ENCODE measurements around the gene CDX1.

Gene CDX1

DNA sequence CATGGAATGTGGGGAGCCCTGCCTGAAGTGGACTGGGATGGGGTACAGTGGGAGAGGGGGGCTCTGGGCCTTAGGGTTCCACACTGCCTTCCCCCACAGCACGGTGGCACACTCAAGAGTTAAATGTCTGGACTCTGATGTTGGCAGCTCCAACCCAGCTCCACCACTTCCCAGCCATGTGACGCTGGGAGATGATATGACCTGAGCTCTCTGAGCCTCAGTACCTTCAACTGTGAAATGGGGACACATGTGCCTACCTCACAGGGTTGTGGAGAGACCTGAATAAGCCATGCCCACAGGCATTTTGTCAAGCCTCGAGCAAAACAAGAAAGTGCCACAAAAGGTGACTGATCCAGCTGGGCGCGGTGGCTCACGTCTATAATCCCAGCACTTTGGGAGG, 7.5 kb upstream of the CDX1 start:
- Histone ChIP-seq H3K9me3 (ENCODE audit: control insufficient read depth, low read length) (no peaks in the 10 kb centered on the region), H3K27me3 (replicated peaks; ENCODE audit: control insufficient read depth, insufficient read depth, low read length) (no peaks in the 10 kb centered on the region), H3K4me3 (ENCODE audit: low read length) (peak overlapping the region; percentile 35), H3K4me1 (ENCODE audit: control insufficient read depth, insufficient read depth, low read length) (peaks cover 63% of the 10 kb centered on the region), H3K36me3 (ENCODE audit: control insufficient read depth, insufficient read depth, low read length, severe bottlenecking) (no peaks in the 10 kb centered on the region), H3K9ac (ENCODE audit: low read length) (peak overlapping the region; percentile 71)
- DNase-seq (ENCODE audit: low read depth) = no peak

DNA sequence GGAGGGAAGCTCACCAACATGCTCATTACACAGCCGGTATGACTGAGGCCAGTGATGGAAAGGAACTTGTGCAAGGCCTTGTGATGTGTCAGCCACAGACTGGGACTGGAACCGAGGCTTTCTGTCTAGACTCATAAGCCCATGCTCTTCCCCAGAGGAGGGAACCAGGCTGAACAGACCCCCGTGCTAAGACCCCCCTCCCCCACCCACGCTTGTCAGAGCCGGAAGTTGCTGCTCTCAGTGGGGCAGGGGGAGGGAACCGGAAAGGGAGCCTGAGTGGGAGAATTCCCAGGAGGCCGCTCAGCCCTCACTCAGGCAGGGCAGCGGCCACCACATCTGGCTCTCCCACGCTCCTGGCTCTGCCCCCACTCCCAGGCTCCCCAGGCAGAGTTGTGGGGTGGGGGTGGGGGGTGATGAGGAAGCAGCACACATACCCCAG, 6.8 kb upstream of the CDX1 start:
- peak overlapping the region; percentile 77 for H3K9ac ChIP-seq (ENCODE audit: low read length)
- H3K9me3 ChIP-seq (ENCODE audit: control insufficient read depth, low read length) = no peaks in the 10 kb centered on the region
- H3K27me3 ChIP-seq (replicated peaks; ENCODE audit: control insufficient read depth, insufficient read depth, low read length) = no peaks in the 10 kb centered on the region
- no peaks in the 10 kb centered on the region for H3K36me3 ChIP-seq (ENCODE audit: control insufficient read depth, insufficient read depth, low read length, severe bottlenecking)
- no peak overlapping the region for H3K4me3 ChIP-seq (ENCODE audit: low read length)
- DNase-seq (ENCODE audit: low read depth) = peak; percentile 67
- H3K4me1 ChIP-seq (ENCODE audit: control insufficient read depth, insufficient read depth, low read length) = peaks cover 68% of the 10 kb centered on the region

DNA sequence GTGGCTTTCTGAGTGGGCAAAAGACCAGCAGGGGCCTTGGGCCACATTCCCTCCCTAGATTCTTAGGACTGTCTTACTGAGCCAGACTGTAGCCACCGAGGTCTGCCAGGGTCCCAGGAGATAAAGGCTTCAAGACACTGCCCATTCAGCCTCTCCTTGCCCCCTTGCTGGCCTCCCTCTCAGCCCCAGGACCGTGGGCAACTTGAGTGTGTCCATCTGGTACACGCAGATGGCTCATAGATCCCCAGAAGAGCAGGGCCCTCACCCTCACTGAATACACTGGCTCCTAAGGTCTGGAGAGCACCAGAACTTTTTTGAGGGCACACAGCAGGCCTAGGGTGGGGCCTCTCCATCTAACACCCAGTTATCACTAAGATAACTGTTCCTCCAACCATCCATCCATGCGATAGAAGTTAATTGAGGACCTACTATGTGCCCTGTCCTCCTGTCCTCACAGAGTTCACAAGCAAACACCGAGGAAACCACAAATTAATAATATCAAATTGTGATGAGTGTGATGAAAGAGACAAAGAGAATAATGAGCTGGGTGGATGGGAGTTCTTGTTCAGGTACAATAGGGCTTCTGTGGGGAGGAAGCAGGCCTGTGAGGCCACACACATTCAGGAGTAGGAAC, 6.0 kb upstream of the CDX1 start:
- H3K36me3 ChIP-seq (ENCODE audit: control insufficient read depth, insufficient read depth, low read length, severe bottlenecking) = no peaks in the 10 kb centered on the region
- no peaks in the 10 kb centered on the region for H3K9me3 ChIP-seq (ENCODE audit: control insufficient read depth, low read length)
- peaks cover 69% of the 10 kb centered on the region for H3K4me1 ChIP-seq (ENCODE audit: control insufficient read depth, insufficient read depth, low read length)
- no peaks in the 10 kb centered on the region for H3K27me3 ChIP-seq (replicated peaks; ENCODE audit: control insufficient read depth, insufficient read depth, low read length)
- no peak for DNase-seq (ENCODE audit: low read depth)
- peak overlapping the region; percentile 77 for H3K9ac ChIP-seq (ENCODE audit: low read length)
- no peak overlapping the region for H3K4me3 ChIP-seq (ENCODE audit: low read length)

DNA sequence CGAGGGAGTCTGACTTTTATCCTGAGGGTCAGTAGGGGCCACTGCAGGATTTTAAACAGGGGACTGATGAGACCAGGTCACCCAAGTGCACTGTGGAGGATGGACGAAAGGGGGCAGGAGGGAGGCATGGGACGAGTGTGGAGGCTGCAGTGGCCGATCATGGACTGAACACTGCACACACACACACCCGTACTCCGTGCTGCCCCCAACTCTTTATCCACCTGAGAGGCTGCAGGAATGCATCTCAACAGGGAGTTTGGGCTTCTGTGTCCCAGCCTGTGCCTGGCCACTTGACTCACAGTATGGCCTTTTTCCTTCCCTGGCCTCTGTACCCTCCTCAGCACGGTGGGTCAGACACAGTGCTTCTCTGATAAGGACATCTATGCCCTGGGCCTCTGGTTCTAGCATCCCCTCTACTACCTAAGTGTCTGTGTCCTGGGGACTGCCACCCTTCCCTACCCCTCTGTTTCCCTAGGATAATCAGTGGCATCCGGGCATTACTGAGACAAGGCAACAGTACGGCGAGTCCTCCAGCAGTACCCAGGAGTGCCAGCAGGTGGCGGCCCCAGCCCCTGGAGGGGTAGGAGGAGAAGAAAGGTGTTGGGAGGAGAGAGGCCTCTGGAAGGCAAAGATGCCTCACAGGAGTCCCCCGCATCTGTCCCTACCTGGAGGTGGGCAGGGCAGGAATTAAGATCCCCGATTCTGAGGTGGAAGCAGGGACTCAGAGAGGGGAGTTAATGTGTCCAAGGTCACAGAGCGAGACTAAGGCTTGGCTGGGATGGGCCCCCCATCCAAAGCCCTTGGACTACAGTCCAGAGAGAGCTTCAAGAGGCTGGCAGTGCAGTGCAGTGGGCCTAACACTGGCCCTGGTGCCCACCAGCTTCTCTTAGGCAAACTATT, 5.1 kb upstream of the CDX1 start:
- peak; percentile 88 for DNase-seq (ENCODE audit: low read depth)
- no peaks in the 10 kb centered on the region for H3K27me3 ChIP-seq (replicated peaks; ENCODE audit: control insufficient read depth, insufficient read depth, low read length)
- H3K9me3 ChIP-seq (ENCODE audit: control insufficient read depth, low read length) = no peaks in the 10 kb centered on the region
- H3K9ac ChIP-seq (ENCODE audit: low read length) = peak overlapping the region; percentile 77
- H3K36me3 ChIP-seq (ENCODE audit: control insufficient read depth, insufficient read depth, low read length, severe bottlenecking) = no peaks in the 10 kb centered on the region
- H3K4me1 ChIP-seq (ENCODE audit: control insufficient read depth, insufficient read depth, low read length) = peaks cover 64% of the 10 kb centered on the region
- H3K4me3 ChIP-seq (ENCODE audit: low read length) = no peak overlapping the region

DNA sequence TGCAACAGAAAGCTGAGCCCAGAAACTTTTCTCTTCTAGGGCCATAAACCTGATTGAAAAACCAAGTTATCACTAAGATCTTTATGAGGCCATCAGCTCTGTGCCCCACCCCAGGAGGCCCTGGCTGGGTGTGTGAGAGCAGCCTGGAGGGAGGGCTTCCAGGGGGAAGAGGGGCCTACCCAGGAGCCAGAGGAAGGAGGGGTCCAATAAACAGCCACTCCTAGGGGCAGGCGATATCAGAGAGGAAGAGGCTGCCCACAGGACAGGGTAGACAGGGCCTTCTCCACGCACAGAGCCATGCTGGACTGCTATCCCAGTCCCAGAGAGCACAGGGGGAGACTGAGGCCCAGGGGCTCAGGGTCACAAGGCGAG, 4.5 kb upstream of the CDX1 start:
- DNase-seq (ENCODE audit: low read depth) = no peak
- Histone ChIP-seq H3K4me3 (ENCODE audit: low read length) (no peak overlapping the region), H3K4me1 (ENCODE audit: control insufficient read depth, insufficient read depth, low read length) (peaks cover 63% of the 10 kb centered on the region), H3K9me3 (ENCODE audit: control insufficient read depth, low read length) (no peaks in the 10 kb centered on the region), H3K36me3 (ENCODE audit: control insufficient read depth, insufficient read depth, low read length, severe bottlenecking) (no peaks in the 10 kb centered on the region), H3K27me3 (replicated peaks; ENCODE audit: control insufficient read depth, insufficient read depth, low read length) (no peaks in the 10 kb centered on the region), H3K9ac (ENCODE audit: low read length) (peak overlapping the region; percentile 34)

DNA sequence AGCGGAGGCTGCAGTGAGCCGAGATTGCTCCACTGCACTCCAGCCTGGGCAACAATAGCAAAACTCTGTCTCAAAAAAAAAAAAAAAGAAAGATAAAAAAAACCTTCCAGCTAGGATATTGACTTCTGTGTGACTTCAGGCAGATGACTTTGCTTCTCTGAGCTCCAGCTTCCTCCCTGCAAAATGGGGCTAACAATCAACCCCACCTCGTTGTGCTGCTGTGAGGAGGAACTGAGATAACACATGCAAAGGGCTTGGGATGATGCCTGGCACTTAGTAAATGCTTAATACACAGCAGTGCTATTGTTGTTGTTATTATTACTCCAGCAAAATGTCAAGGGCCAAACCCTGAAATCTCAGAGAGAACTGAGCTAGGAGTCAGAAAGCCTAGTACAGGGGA, 3.5 kb upstream of the CDX1 start:
- no peak for DNase-seq (ENCODE audit: low read depth)
- Histone ChIP-seq H3K9ac (ENCODE audit: low read length) (peak overlapping the region; percentile 50), H3K36me3 (ENCODE audit: control insufficient read depth, insufficient read depth, low read length, severe bottlenecking) (no peaks in the 10 kb centered on the region), H3K4me3 (ENCODE audit: low read length) (no peak overlapping the region), H3K9me3 (ENCODE audit: control insufficient read depth, low read length) (no peaks in the 10 kb centered on the region), H3K4me1 (ENCODE audit: control insufficient read depth, insufficient read depth, low read length) (peaks cover 54% of the 10 kb centered on the region), H3K27me3 (replicated peaks; ENCODE audit: control insufficient read depth, insufficient read depth, low read length) (no peaks in the 10 kb centered on the region)

DNA sequence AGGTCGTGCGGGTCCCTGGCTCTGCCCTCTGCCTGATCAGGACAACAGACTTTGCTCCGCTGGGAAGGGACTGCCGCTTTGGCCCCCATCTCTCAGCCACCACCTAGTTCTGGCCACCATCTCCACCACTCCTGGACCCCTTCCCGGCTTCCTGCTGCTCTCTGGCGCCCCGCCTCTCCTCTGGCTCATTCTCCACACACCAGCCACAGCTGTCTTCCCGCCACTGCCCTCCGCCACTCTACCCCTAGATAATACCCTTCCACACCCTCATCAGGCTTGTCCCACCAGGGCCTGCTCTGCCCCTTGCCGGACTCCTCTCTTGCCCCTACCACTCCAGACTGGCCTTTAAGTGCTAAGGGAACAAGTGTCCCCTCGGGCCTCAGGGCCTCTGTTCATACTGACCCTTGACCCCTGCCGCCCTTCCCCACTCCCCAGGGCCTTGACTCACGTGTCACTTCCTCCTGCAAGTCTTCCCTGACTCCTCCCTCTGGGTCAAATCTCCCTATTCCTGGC, 3.0 kb upstream of the CDX1 start:
- peaks cover 2% of the 10 kb centered on the region for H3K27me3 ChIP-seq (replicated peaks; ENCODE audit: control insufficient read depth, insufficient read depth, low read length)
- H3K9ac ChIP-seq (ENCODE audit: low read length) = peak overlapping the region; percentile 50
- no peak overlapping the region for H3K4me3 ChIP-seq (ENCODE audit: low read length)
- DNase-seq (ENCODE audit: low read depth) = no peak
- H3K9me3 ChIP-seq (ENCODE audit: control insufficient read depth, low read length) = no peaks in the 10 kb centered on the region
- H3K36me3 ChIP-seq (ENCODE audit: control insufficient read depth, insufficient read depth, low read length, severe bottlenecking) = no peaks in the 10 kb centered on the region
- H3K4me1 ChIP-seq (ENCODE audit: control insufficient read depth, insufficient read depth, low read length) = peaks cover 48% of the 10 kb centered on the region

DNA sequence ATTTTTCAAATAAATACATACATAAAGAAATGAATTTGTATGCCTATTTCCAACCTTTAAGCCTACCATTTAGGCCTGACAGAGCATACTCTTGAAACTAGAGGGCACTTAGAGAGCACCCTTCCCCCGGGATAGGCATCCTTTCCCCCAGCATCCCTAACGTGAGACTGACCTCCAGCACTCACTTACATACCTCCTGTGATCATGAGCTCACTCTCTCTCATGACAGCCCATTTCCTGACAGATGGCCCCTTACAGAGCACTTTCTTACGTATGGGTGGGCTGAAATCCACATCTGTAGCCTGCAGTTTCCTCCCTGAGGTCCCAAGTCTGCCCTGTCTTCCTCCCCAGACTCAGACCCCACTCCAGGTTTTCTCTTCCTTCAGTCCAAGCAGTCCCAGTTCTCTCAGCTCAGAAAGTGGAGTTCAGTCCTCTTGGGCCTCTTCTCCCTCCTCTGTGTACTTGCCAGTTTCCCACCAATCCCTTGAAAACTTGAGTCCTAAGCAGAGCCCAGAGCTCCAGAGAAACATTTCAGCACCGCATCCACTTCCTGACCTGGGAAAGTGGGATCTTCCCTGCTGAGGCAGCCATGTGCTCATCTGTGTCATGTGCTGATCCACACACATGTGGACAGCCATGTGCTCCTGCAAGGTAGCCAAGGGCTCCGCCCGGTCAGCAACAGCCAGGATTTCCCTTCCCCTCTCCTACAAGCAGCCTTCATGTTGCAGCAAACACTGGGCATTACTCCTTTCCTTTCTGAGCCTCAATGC, 2.2 kb upstream of the CDX1 start:
- peak overlapping the region; percentile 50 for H3K9ac ChIP-seq (ENCODE audit: low read length)
- DNase-seq (ENCODE audit: low read depth) = no peak
- H3K27me3 ChIP-seq (replicated peaks; ENCODE audit: control insufficient read depth, insufficient read depth, low read length) = peaks cover 4% of the 10 kb centered on the region
- no peaks in the 10 kb centered on the region for H3K9me3 ChIP-seq (ENCODE audit: control insufficient read depth, low read length)
- H3K36me3 ChIP-seq (ENCODE audit: control insufficient read depth, insufficient read depth, low read length, severe bottlenecking) = no peaks in the 10 kb centered on the region
- H3K4me3 ChIP-seq (ENCODE audit: low read length) = no peak overlapping the region
- H3K4me1 ChIP-seq (ENCODE audit: control insufficient read depth, insufficient read depth, low read length) = peaks cover 41% of the 10 kb centered on the region

DNA sequence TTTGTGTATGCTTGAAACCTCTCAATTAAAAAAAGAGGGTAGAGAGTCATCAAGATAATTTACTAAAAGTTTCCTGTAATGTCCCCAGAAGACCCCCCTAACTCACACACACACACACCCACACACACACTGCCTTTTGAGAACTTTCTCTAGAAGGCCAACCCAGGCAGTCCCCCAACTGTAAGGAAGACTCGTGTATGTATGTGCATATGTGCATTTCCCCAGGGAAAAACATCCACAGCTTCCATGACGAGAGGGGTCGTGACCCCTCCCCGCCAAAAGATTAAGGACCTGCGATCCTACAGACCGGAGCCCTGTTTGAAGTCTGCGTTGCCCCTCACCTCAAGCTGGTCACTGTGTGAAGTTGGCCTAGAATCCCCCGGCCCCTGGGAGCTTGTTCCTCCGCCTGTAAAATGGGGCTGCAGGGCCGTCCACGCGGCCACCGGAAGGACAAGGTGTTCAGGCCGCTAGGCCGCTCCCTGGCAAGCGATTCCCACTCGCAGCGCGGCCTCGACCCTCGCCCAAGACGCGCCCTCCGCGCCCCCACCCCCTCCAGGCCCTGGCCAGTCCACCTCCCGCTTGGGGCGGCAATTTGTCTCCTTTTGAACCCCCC, 435 bp upstream of the CDX1 start:
- peaks cover 4% of the 10 kb centered on the region for H3K27me3 ChIP-seq (replicated peaks; ENCODE audit: control insufficient read depth, insufficient read depth, low read length)
- H3K4me3 ChIP-seq (ENCODE audit: low read length) = no peak overlapping the region

DNA sequence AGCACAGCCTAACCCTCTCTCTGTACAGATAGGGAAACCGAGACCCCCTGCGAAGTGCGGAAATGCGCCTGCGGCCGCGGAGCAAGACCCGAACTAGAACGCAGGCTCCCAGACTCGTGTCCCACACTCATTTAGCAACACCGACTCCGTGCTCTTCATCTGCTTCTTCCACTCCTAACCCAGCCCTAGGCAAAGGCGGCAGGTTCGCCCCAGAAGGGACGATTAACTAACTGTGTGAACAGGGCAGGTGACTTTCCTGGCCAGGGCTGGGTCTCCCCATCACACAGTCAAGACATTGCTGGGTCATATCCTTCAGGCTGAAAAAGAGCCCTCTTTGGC, 903 bp downstream of the CDX1 start:
- peaks cover 4% of the 10 kb centered on the region for H3K27me3 ChIP-seq (replicated peaks; ENCODE audit: control insufficient read depth, insufficient read depth, low read length)
- H3K36me3 ChIP-seq (ENCODE audit: control insufficient read depth, insufficient read depth, low read length, severe bottlenecking) = no peaks in the 10 kb centered on the region
- DNase-seq (ENCODE audit: low read depth) = no peak
- no peaks in the 10 kb centered on the region for H3K9me3 ChIP-seq (ENCODE audit: control insufficient read depth, low read length)
- no peak overlapping the region for H3K9ac ChIP-seq (ENCODE audit: low read length)
- no peak overlapping the region for H3K4me3 ChIP-seq (ENCODE audit: low read length)
- H3K4me1 ChIP-seq (ENCODE audit: control insufficient read depth, insufficient read depth, low read length) = peaks cover 24% of the 10 kb centered on the region

More for the DNA sequence above, 435 bp upstream of the CDX1 start:
- Histone ChIP-seq H3K9ac (ENCODE audit: low read length) (no peak overlapping the region), H3K9me3 (ENCODE audit: control insufficient read depth, low read length) (no peaks in the 10 kb centered on the region), H3K4me1 (ENCODE audit: control insufficient read depth, insufficient read depth, low read length) (peaks cover 27% of the 10 kb centered on the region), H3K36me3 (ENCODE audit: control insufficient read depth, insufficient read depth, low read length, severe bottlenecking) (no peaks in the 10 kb centered on the region)
- no peak for DNase-seq (ENCODE audit: low read depth)

DNA sequence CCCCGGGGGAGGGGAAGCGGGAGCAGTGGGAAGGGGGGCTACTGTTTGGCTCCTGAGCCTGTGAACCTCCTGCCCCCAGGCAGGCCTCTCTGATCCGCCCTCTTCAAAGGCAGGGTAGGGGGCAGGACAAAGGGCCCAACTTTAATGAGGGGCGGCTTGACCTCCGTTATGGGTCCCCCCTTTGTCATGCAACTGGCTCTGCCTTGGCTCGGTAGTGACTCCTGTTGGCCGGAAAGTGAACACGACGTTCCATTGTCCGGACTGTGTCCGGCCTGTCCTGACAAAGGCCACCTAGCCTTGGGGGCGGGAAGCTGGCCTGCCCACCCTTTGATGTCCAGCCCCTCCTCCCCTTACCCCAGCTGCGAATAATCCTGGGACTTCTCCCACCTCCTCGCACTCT, 1.3 kb downstream of the CDX1 start:
- H3K9ac ChIP-seq (ENCODE audit: low read length) = no peak overlapping the region
- no peaks in the 10 kb centered on the region for H3K36me3 ChIP-seq (ENCODE audit: control insufficient read depth, insufficient read depth, low read length, severe bottlenecking)
- no peak for DNase-seq (ENCODE audit: low read depth)
- H3K4me3 ChIP-seq (ENCODE audit: low read length) = no peak overlapping the region
- peaks cover 24% of the 10 kb centered on the region for H3K4me1 ChIP-seq (ENCODE audit: control insufficient read depth, insufficient read depth, low read length)
- no peaks in the 10 kb centered on the region for H3K9me3 ChIP-seq (ENCODE audit: control insufficient read depth, low read length)
- H3K27me3 ChIP-seq (replicated peaks; ENCODE audit: control insufficient read depth, insufficient read depth, low read length) = peaks cover 4% of the 10 kb centered on the region

Measured in adipocyte (in vitro differentiated cells).